ENCODE results near the gene SLC7A10.
"Not testable (repeated sequence)": the region's sequence is repeated elsewhere in the genome, so short reads cannot be mapped to it uniquely, and the experiment has no call there.

Gene SLC7A10

GRCh38 chr19:33201886-33202545, 23.6 kb downstream of the SLC7A10 start:
- DNase-seq (ENCODE audit: low read depth), result no peak

GRCh38 chr19:33201473-33201872, 24.2 kb downstream of the SLC7A10 start:
- DNase-seq (ENCODE audit: low read depth), result no peak

GRCh38 chr19:33199441-33200265, 26.0 kb downstream of the SLC7A10 start:
- DNase-seq (ENCODE audit: low read depth), result no peak

- no peak for DNase-seq (ENCODE audit: low read depth)
Observed at GRCh38 chr19:33198169-33198568, 27.5 kb downstream of the SLC7A10 start.

GRCh38 chr19:33197591-33198000, 28.1 kb downstream of the SLC7A10 start:
- DNase-seq (ENCODE audit: low read depth), result no peak

GRCh38 chr19:33196446-33197193, 29.0 kb downstream of the SLC7A10 start:
- no peak for DNase-seq (ENCODE audit: low read depth)

GRCh38 chr19:33195645-33196347, 29.9 kb downstream of the SLC7A10 start:
- no peak for DNase-seq (ENCODE audit: low read depth)

- DNase-seq (ENCODE audit: low read depth), result peak; percentile 51
Observed at GRCh38 chr19:33194886-33195644, 30.6 kb downstream of the SLC7A10 start.

GRCh38 chr19:33194532-33194885, 31.1 kb downstream of the SLC7A10 start:
- DNase-seq (ENCODE audit: low read depth), result no peak

- DNase-seq (ENCODE audit: low read depth), result peak; percentile 22
Observed at GRCh38 chr19:33193865-33194362, 31.7 kb downstream of the SLC7A10 start, which contains the start of gene LRP3. Gene LRP3 (plus strand): TSS chr19:33194330. CDS start chr19:33194786, 456 bp downstream.

GRCh38 chr19:33193269-33193864, 32.3 kb downstream of the SLC7A10 start:
- no peak for DNase-seq (ENCODE audit: low read depth)

GRCh38 chr19:33192010-33192409, 33.6 kb downstream of the SLC7A10 start:
- DNase-seq (ENCODE audit: low read depth), result no peak

GRCh38 chr19:33191501-33191900, 34.1 kb downstream of the SLC7A10 start:
- no peak for DNase-seq (ENCODE audit: low read depth)

GRCh38 chr19:33191092-33191491, 34.6 kb downstream of the SLC7A10 start:
- not testable (repeated sequence) for DNase-seq (ENCODE audit: low read depth)

- DNase-seq (ENCODE audit: low read depth), result no peak
Observed at GRCh38 chr19:33189453-33189852, 36.2 kb downstream of the SLC7A10 start.

- no peak for DNase-seq (ENCODE audit: low read depth)
Observed at GRCh38 chr19:33187183-33187540, 38.5 kb downstream of the SLC7A10 start.

GRCh38 chr19:33186431-33187182, 39.0 kb downstream of the SLC7A10 start:
- no peak for DNase-seq (ENCODE audit: low read depth)

GRCh38 chr19:33177417-33177979, 48.2 kb downstream of the SLC7A10 start:
- DNase-seq (ENCODE audit: low read depth), result no peak

GRCh38 chr19:33176670-33177416, 48.8 kb downstream of the SLC7A10 start:
- peak; percentile 98 for DNase-seq (ENCODE audit: low read depth)
